Superior temporal gyrus (tissue), 1 donor: ENCODE data around the gene EMC10.

ENCODE experiments used
- DNase-seq: peaks from one replicate; pipeline ENCODE4 v3.0.0-alpha.2; 2016; ENCODE audit errors: extremely low spot score

EMC10 gene

DNA sequence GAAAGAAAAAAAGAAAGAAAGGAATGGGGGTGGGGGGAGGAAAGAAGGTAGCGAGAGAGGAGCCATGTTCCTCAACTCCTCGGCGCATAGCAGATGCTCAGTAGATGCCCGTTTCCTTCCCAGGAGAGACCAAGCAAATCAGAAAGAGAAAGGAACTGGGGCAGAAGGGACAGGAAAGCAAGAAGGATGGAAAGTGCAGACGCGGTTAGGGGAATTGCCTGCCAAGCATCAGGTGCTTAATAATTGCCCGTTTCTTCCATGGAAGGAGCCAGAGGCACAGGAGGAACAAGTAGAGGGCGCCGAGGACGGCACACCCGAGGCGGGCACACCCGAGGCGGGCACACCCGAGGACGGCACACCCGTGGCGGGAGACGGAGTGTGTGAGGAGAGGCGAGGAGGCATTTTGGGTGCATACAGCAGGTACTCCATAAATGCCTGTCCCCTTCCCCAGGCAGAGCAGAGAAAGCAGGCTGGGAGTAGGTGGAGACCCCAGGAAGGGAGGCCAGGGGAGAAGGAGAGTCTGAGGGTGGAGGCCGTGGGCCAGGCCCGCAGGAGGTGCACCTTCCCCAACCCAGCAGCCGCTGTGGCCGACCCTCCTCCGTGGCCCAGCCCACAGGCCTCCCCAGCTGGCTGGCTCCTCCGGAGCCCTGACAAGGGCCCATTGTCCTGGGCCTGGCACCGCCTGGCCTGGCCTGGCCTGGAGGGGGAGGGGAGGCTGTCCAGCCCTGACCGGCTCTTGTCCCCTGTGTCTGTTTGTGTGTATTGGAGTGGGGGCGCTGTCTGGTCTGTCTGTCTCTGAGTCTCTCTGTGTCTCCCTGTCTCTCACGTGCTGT lies 20.1 kb downstream of the EMC10 start:
- peak; percentile 95 for DNase-seq

GRCh38 chr19:50497022-50497405 lies 20.7 kb downstream of the EMC10 start:
- no peak for DNase-seq

GRCh38 chr19:50498219-50499056 lies 22.1 kb downstream of the EMC10 start:
- no peak for DNase-seq

DNA sequence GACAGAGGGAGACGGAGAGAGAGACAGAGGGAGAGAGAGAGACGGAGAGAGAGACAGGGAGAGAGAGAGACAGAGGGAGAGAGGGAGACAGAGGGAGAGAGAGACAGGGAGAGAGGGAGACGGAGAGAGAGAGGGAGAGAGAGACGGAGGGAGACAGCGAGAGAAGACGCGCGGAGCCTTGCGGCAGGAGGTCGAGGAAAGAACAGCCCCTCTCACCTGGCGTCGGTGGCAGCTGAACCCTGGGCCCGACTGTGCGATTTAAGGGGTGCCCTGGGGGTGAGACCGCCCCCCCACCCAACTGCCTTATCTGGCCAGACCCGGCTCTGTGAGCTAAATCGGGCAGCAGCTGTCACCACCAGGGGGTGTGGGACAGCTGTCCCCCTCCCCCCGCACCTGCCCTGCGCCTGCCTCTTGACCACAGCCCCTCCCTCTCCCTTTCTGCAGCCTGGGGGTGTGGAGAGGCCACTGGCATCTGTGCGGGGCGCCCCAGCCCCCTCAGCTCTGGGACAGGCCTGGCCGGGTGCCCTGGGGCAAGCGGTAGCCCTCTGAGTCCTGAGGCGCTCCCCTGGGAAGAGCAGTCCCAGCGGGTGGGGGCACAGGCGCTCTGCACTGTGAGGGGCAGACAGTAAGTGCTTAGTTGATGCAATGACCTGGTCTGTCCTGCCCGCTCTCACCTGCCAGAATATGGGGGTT lies 23.9 kb downstream of the EMC10 start:
- DNase-seq: no peak

GRCh38 chr19:50500753-50501151 lies 24.4 kb downstream of the EMC10 start:
- DNase-seq: no peak

GRCh38 chr19:50501186-50501567 lies 24.9 kb downstream of the EMC10 start:
- DNase-seq: no peak

DNA sequence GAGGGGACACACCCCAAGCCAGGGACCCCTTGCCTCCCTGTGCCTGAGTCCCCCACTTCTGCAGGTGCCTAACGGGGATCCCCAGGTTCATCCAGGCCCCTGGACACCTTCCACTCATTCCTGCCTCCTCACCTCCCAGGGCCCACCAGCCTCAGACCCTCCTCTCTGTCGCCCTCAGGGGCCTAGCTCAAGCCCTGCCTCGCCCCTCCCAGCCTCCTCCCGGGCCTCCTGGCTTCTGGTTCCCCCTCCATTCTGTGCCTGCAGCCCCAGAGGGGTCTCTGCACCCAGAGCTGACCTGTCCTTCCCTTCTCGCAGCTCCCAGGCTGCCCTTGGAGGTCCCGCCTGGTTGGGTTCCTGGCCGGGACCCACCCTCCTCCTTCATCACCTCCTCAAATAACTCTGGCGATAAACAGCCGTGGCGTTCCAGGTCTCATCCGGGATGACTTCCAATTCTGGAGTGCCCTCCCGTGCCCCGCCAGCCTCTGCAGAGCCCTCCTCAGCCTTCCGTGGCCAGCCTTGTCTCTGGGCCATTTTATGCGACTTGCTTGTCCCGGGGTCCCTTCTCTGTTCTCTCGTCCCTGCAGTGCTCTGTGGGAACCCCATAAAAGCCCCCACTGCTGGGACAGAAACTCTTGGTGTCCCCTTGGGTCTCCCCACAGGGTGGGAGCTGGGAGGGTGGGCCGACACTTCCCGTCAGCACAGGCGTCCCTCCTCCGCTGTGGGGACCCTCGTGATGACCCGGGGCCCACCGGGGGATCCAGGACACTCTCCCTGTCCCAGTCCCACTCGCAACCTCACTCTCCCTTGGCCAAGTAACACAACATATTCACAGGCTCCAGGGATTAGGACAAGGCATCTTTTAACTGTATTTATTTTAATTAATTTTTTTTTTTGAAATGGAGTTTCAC lies 25.5 kb downstream of the EMC10 start:
- DNase-seq: no peak

DNA sequence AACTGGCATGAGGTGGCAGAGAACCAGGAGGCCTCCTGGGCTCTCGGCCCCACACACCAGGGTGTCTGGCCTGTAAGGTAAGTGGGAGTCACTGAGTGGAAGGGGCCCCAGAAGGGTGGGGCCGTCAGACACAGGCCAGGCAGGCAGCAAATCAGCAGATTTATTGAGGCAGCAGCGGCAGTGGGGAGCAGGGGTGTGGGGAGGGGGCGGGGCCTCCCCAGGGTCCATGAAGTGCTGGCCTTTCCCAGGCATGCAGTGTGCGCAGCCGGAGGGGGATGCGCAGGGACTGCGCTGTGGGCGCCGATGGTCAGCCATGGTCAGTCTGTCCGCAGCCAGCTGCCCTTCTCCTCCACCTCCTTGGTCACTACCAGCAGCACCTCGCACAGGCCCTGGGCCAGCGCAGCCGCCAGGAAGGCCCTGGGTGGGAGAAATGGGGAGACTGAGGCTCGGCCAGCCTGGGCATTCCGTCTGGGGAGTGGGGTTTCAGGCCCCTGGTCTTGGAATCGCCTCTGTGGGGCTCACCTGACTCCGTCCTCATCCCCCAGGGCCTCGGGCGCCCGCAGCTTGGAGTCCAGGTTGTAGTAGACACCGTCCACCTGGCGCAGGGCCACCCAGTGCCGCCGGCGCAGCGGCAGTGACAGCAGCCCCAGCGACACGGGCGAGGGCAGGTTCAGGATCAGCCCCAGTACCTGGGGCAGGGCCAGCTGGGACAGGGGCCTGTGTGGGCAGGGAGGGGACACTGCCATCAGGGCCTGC lies 29.7 kb downstream of the EMC10 start:
- no peak for DNase-seq

GRCh38 chr19:50506700-50507099 lies 30.4 kb downstream of the EMC10 start:
- DNase-seq: no peak

DNA sequence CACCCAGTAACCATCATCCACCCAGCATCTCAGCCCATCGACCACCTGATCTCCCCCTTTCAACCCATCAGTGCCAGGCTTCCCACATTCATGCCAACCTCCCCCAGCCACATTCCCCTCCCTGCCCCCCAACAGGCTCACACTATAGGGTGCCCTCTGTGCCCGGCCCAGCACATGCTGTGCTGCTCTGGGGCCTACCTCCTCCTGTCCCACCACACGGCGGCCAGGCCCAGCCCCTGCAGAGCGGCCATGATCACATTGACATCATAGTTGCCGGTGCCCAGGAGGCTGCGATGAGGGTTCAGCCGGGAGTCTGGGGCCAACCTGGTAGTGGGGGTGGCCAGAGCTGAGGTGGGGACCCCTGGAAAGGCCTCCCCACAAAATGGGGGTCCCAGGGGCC lies 31.1 kb downstream of the EMC10 start:
- no peak for DNase-seq

GRCh38 chr19:50508843-50509190 lies 32.5 kb downstream of the EMC10 start:
- DNase-seq: no peak

GRCh38 chr19:50509366-50509765 lies 33.1 kb downstream of the EMC10 start:
- DNase-seq: no peak

DNA sequence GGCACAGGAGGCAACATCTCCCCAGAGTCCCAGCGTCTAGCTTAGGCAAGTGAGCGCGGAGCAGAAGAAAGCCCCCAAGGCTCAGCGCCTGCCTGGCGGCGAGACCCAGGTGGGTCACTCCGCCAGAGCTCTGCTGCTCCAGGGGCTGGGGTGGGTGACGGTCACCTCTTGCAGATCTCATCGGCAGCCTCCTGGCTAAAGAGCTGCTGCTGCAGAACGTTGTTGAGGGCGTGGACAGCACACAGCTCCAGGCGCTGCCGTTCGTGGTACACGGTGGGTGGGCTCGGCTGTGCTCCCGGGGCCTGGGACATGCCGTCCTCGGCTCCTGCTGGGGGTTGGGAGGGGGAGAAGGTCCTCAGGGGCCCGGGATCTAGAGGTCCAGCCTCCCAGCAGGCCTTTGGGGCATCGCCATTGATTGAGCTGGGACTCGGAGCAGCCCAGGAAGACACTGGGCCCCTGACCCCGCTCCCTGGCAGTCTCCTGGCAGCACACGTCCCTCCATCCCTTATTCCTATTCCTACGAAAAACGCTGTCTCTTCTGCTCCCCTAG lies 33.9 kb downstream of the EMC10 start:
- no peak for DNase-seq

- DNase-seq: no peak
Observed at GRCh38 chr19:50510700-50511068, 34.4 kb downstream of the EMC10 start.

DNA sequence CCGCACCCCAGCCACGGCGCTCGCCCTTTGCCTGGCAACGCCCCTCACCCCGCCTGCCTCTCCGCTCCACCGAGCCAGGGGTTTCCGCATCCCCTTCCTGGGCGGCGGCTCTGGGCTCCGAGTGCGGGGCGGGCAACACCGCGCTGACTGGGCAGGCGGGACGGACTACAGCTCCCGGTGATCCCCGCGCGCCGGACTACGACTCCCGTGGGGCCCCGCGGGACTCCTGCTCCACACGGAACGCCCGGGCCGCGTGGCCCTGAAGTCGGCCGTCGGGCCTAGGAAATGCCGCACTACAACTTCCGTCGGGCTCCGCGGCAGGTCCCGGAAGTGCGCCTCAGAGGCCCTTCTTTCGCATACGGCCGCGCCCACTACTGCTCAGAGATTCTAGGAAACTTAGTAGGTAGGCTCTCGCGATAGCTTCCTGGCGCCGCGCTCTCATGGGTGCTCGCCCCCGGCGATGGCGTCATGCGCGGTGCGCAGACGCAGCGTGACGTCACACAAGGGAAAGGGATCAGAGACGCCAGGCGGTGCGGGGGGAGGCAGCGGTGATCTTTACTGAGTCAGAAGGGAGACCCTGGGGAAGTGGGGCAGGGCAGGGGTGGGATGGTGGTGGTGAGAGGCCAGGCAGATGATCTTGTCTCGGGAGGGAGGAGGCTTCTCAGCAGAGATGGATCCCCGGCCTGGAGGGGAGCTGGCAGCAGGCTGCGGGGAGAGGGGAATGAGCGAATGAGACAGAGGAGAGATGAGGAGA lies 34.9 kb downstream of the EMC10 start, which contains the start of gene JOSD2:
Gene JOSD2 (minus strand): TSS at position 123 of the 754 bp plus-strand sequence. CDS start 760 bp downstream, outside the sequence.
- DNase-seq: peak; percentile 99

DNA sequence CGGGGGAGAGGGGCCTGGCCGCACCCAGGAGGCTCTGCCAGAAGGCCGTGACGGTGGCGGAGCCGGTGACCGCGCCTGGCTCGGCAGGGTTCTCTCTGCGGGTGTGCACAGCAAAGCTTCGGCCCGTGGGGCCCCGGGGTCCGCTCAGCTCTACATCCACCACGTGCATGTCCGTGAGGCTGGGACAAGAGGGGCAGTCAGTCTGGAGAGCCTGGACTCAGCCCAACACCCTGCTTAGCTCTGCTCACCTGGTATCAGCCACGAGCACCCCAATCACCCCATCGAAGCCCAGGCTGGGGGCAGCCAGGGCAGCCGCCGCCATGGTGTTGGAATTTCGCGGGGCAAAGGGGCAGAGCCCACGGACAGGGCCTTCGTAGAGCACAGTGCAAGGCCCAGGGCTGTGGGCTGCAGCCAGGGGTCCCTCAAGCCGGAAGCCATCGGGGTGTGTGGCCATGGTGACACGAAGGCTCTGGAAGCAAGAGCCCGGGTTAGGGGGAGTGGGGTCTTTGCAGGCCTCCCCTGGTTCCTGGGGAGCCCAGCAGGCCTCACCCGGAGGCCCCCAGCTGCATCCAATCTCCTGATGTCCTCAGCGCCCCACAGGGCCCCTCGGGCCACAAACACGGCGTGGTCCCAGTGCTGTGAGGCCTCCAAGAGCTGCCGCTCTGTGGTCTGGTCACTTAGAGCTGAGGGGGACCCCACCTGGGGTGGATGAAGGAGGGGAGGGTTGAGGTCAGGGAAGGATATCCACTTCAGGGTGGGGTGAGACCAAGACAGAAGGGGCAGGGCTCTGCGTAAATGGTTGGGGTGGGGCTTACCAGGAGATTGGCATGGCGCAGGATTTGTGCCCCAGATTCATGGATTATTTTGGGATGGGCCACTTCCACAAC lies 36.0 kb downstream of the EMC10 start:
- no peak for DNase-seq

DNA sequence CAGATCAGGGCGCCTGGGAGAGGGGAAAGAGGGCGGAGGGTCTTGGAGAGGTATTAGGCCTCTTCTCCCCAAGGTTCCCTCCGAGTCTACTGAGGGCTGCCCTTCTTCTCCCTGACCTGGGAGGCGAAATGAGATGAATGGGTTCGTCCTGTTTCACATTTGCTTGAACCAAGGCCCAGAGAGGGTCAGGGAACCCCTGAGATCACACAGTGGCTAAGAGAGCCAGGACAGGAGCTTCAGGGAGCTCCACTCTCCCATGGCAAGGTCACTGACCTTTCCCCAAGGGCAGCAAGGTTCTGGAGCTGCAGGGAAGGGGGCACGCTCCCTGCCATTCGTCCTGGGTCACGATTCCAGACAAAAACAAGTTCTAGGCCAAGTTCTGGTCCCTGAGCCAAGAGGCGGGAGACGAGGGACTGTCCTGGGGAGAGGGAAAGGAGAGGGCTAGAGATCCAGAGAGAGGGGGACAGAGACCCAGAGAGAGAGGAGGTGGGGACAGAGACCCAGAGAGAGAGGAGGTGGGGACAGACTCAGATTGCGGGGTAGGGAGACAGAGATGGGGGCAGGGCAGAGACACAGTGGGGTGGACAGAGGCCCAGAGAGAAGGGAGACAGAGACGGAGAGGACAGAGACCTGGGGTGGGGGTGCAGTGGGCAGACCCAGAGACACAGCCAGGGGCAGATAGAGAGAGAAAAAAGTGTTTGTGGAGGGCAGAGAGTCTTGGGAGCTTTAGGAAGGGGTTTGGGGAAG lies 36.9 kb downstream of the EMC10 start:
- no peak for DNase-seq
